SU-DHL-6 (cell line): ENCODE measurements around the gene RPL18.

Experiments
- CTCF ChIP-seq: fragments of 200-600 bp; sonication (generic); IDR thresholded peaks from one replicate; pipeline ENCODE4 v1.5.1; 2017; ENCODE audit warnings: antibody characterized with exemption, mild to moderate bottlenecking, low read length, moderate library complexity; ENCODE audit not compliant: insufficient read depth, poor library complexity, severe bottlenecking
- EZH2phosphoT487 ChIP-seq: fragments of 200-600 bp; sonication (generic), shearing (Covaris generic); conservative IDR thresholded peaks from 2 replicates; pipeline ENCODE4 v1.6.1; 2018; ENCODE audit warnings: mild to moderate bottlenecking, antibody characterized with exemption, low read length, moderate library complexity, mixed read lengths

- TF ChIP-seq CTCF = no peak
- TF ChIP-seq EZH2phosphoT487 = no peak
These were observed 961 bp upstream of the RPL18 start for GRCh38 chr19:48619692-48620585.
